Smooth muscle cell (in vitro differentiated cells): ENCODE results near the gene S1PR2. TPM values are rescaled to one million over a fixed set of nuclear protein-coding genes. Genes with fewer than 3 reads are reported as not detected.

Experiments used
- DNase-seq: peaks from one replicate; lab custom pipeline; 2025; ENCODE audit not compliant: unreplicated experiment; lab: John Stamatoyannopoulos, UW
- H2AFZ ChIP-seq: fragments of 200-600 bp; sonication (generic); 2 replicates; pipeline ENCODE4 v1.6.0; 2016; ENCODE audit warnings: antibody characterized with exemption, low read depth, mild to moderate bottlenecking
- H3F3A ChIP-seq: fragments of 200-600 bp; sonication (generic); 2 replicates; pipeline ENCODE4 v1.6.0; 2017; ENCODE audit warnings: antibody characterized with exemption, low read depth
- H3K27ac ChIP-seq: fragments of 200-600 bp; sonication (generic); 2 replicates; pipeline ENCODE4 v1.5.1; 2016; ENCODE audit warnings: low read depth, mild to moderate bottlenecking
- H3K27me3 ChIP-seq: fragments of 200-600 bp; sonication (generic); 2 replicates; pipeline ENCODE4 v1.6.1; 2016; ENCODE audit warnings: low read depth, mild to moderate bottlenecking
- H3K36me3 ChIP-seq: fragments of 200-600 bp; sonication (generic); 2 replicates; pipeline ENCODE4 v1.5.1; 2016; ENCODE audit warnings: low read depth
- H3K4me1 ChIP-seq: fragments of 200-600 bp; sonication (generic); 2 replicates; pipeline ENCODE4 v1.5.1; 2016; ENCODE audit warnings: low read depth
- H3K4me2 ChIP-seq: fragments of 200-600 bp; sonication (generic); 2 replicates; pipeline ENCODE4 v1.6.0; 2016; ENCODE audit warnings: mild to moderate bottlenecking
- H3K4me3 ChIP-seq: fragments of 200-600 bp; sonication (generic); 2 replicates; pipeline ENCODE4 v1.5.1; 2016; ENCODE audit warnings: mild to moderate bottlenecking
- H3K79me2 ChIP-seq: fragments of 200-600 bp; sonication (generic); 2 replicates; pipeline ENCODE4 v1.6.0; 2016; ENCODE audit warnings: low read depth, mild to moderate bottlenecking
- H3K9ac ChIP-seq: fragments of 200-600 bp; sonication (generic); 2 replicates; pipeline ENCODE4 v1.6.0; 2016; ENCODE audit warnings: low read depth
- H3K9me3 ChIP-seq: fragments of 200-600 bp; sonication (generic); replicated peaks from 2 replicates; pipeline ENCODE4 v1.5.1; 2016; ENCODE audit warnings: low read depth
- H4K20me1 ChIP-seq: fragments of 200-600 bp; sonication (generic); 2 replicates; pipeline ENCODE4 v1.6.0; 2016; ENCODE audit warnings: low read depth
- CTCF ChIP-seq: fragments of 200-600 bp; sonication (generic); IDR thresholded peaks from 2 replicates; pipeline ENCODE4 v1.5.1; 2017; ENCODE audit warnings: borderline replicate concordance, mild to moderate bottlenecking, antibody characterized with exemption; ENCODE audit not compliant: insufficient read depth, poor library complexity, severe bottlenecking
- WGBS: methylation state at CpG from one replicate; pipeline ENCODE4 v1.1.7; 2016; ENCODE audit warnings: low lambda C conversion rate; 5-methylcytosine and 5-hydroxymethylcytosine counted together
- polyA plus RNA-seq: library from polyadenylated mRNA; unstranded; fragments of >200 nt; fragmentation: Nextera tagmentation; extraction: Ambion mirVana; gene quantifications from 2 replicates; pipeline ENCODE4 v1.2.1, GENCODE V29; 2016
- total RNA-seq: library from RNA; depleted of rRNA; stranded (reverse); fragments of >200 nt; gene quantifications from 2 replicates; pipeline ENCODE4 v1.2.3, GENCODE V29; 2014

S1PR2 gene
- total and polyA plus RNA-seq, 2 experiments from 2014 or later: 6.5 to 9.8 TPM

- no peak for TF ChIP-seq CTCF
- WGBS: 97% methylated on average over 6 of the region's 6 CpGs
- H3K36me3 ChIP-seq: no peaks in the 10 kb centered on the region
- peaks cover 64% of the 10 kb centered on the region for H3K79me2 ChIP-seq
- H3K4me3 ChIP-seq: no peak overlapping the region
- H3K27me3 ChIP-seq: no peaks in the 10 kb centered on the region
- H3K9me3 ChIP-seq: no peaks in the 10 kb centered on the region
- peak overlapping the region; percentile 39 for H3K27ac ChIP-seq
- H3K9ac ChIP-seq: no peak overlapping the region
- peaks cover 4% of the 10 kb centered on the region for H3F3A ChIP-seq
- DNase-seq: no peak
- H2AFZ ChIP-seq: no peak overlapping the region
- peak overlapping the region; percentile 91 for H3K4me2 ChIP-seq
- peaks cover 33% of the 10 kb centered on the region for H4K20me1 ChIP-seq
- H3K4me1 ChIP-seq: peaks cover 10% of the 10 kb centered on the region
Observed at GRCh38 chr19:10192922-10193321, 38.2 kb downstream of the S1PR2 start.

GRCh38 chr19:10191347-10191746, 39.8 kb downstream of the S1PR2 start:
- TF ChIP-seq CTCF: no peak
- Histone ChIP-seq H3K27me3 (no peaks in the 10 kb centered on the region), H3K79me2 (peaks cover 77% of the 10 kb centered on the region), H3K9me3 (no peaks in the 10 kb centered on the region), H3K36me3 (no peaks in the 10 kb centered on the region), H3K9ac (no peak overlapping the region), H3K27ac (no peak overlapping the region), H3K4me1 (peaks cover 10% of the 10 kb centered on the region), H4K20me1 (peaks cover 49% of the 10 kb centered on the region), H3K4me2 (no peak overlapping the region), H3K4me3 (no peak overlapping the region), H2AFZ (no peak overlapping the region), H3F3A (peaks cover 4% of the 10 kb centered on the region)
- DNase-seq: no peak
- WGBS: 96% methylated on average over 2 of the region's 2 CpGs

GRCh38 chr19:10190026-10190425, 41.1 kb downstream of the S1PR2 start:
- H3K9ac ChIP-seq: no peak overlapping the region
- no peaks in the 10 kb centered on the region for H3K36me3 ChIP-seq
- WGBS: 73% methylated on average over 5 of the region's 5 CpGs
- H3F3A ChIP-seq: peaks cover 4% of the 10 kb centered on the region
- DNase-seq: no peak
- peaks cover 10% of the 10 kb centered on the region for H3K4me1 ChIP-seq
- no peak overlapping the region for H3K27ac ChIP-seq
- H3K4me2 ChIP-seq: no peak overlapping the region
- TF ChIP-seq CTCF: no peak
- H3K27me3 ChIP-seq: no peaks in the 10 kb centered on the region
- no peak overlapping the region for H2AFZ ChIP-seq
- no peaks in the 10 kb centered on the region for H3K9me3 ChIP-seq
- H4K20me1 ChIP-seq: peaks cover 60% of the 10 kb centered on the region
- no peak overlapping the region for H3K4me3 ChIP-seq
- peaks cover 88% of the 10 kb centered on the region for H3K79me2 ChIP-seq

GRCh38 chr19:10189616-10190015, 41.5 kb downstream of the S1PR2 start:
- Histone ChIP-seq H3K4me2 (no peak overlapping the region), H3K9me3 (no peaks in the 10 kb centered on the region), H3K79me2 (peaks cover 88% of the 10 kb centered on the region), H3K27me3 (no peaks in the 10 kb centered on the region), H4K20me1 (peaks cover 64% of the 10 kb centered on the region), H3K27ac (no peak overlapping the region), H3K9ac (no peak overlapping the region), H2AFZ (no peak overlapping the region), H3K4me3 (no peak overlapping the region), H3K36me3 (no peaks in the 10 kb centered on the region), H3K4me1 (peaks cover 10% of the 10 kb centered on the region), H3F3A (peaks cover 4% of the 10 kb centered on the region)
- no peak for TF ChIP-seq CTCF
- 68% methylated on average over 5 of the region's 5 CpGs for WGBS
- no peak for DNase-seq
